HG03520 (cell line): ENCODE measurements around the gene TRIM17.

Source experiments
- ATAC-seq: cut with Tn5 transposase; IDR thresholded peaks from one replicate; pipeline ENCODE4 v1.9.1; 2021; ENCODE audit warnings: mild to moderate bottlenecking, moderate library complexity; ENCODE audit not compliant: unreplicated experiment

The TRIM17 gene

GRCh38 chr1:228404107-228404720, 12.4 kb downstream of the TRIM17 start:
- ATAC-seq = no peak

GRCh38 chr1:228403231-228403631, 13.4 kb downstream of the TRIM17 start:
- ATAC-seq = no peak

- no peak for ATAC-seq
Observed at GRCh38 chr1:228402641-228403025, 14.0 kb downstream of the TRIM17 start.

GRCh38 chr1:228401782-228402640, 14.7 kb downstream of the TRIM17 start:
- no peak for ATAC-seq

- ATAC-seq = no peak
Observed at GRCh38 chr1:228400692-228401454, 15.8 kb downstream of the TRIM17 start.

- ATAC-seq = no peak
Observed at GRCh38 chr1:228400237-228400651, 16.4 kb downstream of the TRIM17 start.

GRCh38 chr1:228399531-228400236, 17.0 kb downstream of the TRIM17 start:
- no peak for ATAC-seq

GRCh38 chr1:228398741-228399461, 17.8 kb downstream of the TRIM17 start:
- ATAC-seq = no peak

- ATAC-seq = no peak
Observed at GRCh38 chr1:228397966-228398365, 18.7 kb downstream of the TRIM17 start.

- ATAC-seq = no peak
Observed at GRCh38 chr1:228396770-228397662, 19.6 kb downstream of the TRIM17 start.

GRCh38 chr1:228394571-228395394, 21.9 kb downstream of the TRIM17 start:
- no peak for ATAC-seq

GRCh38 chr1:228393811-228394570, 22.7 kb downstream of the TRIM17 start:
- no peak for ATAC-seq

GRCh38 chr1:228393268-228393701, 23.4 kb downstream of the TRIM17 start:
- ATAC-seq = no peak

- ATAC-seq = no peak
Observed at GRCh38 chr1:228392111-228392936, 24.3 kb downstream of the TRIM17 start.

- ATAC-seq = no peak
Observed at GRCh38 chr1:228391411-228392020, 25.1 kb downstream of the TRIM17 start.

- ATAC-seq = no peak
Observed at GRCh38 chr1:228390649-228391048, 26.0 kb downstream of the TRIM17 start.
